ENCODE measurements around the gene USH2A.

USH2A gene

GRCh38 chr1:215606564-215607168 is 816.6 kb downstream of the USH2A start:
- in situ Hi-C loops (cut with HindIII; ENCODE audit: low sequenced_read_pairs): no loop called here
- H3K4me3 ChIP-seq (ENCODE audit: low read depth, low read length): no peak overlapping the region
- TF ChIP-seq CTCF (IDR thresholded peaks at IDR 0.05; ENCODE audit: low read depth, low read length, missing control alignments): no peak
- no peak for DNase-seq (ENCODE audit: low read depth)

GRCh38 chr1:215606036-215606435 is 817.2 kb downstream of the USH2A start:
- in situ Hi-C loops (cut with HindIII; ENCODE audit: low sequenced_read_pairs): no loop called here
- no peak overlapping the region for H3K4me3 ChIP-seq (ENCODE audit: low read depth, low read length)
- DNase-seq (ENCODE audit: low read depth): no peak
- TF ChIP-seq CTCF (IDR thresholded peaks at IDR 0.05; ENCODE audit: low read depth, low read length, missing control alignments): no peak

- in situ Hi-C loops (cut with HindIII; ENCODE audit: low sequenced_read_pairs): no loop called here
- no peak for DNase-seq (ENCODE audit: low read depth)
- H3K4me3 ChIP-seq (ENCODE audit: low read depth, low read length): no peak overlapping the region
- TF ChIP-seq CTCF (IDR thresholded peaks at IDR 0.05; ENCODE audit: low read depth, low read length, missing control alignments): no peak
These were observed 818.1 kb downstream of the USH2A start for GRCh38 chr1:215605011-215605621.

- no peak for TF ChIP-seq CTCF (IDR thresholded peaks at IDR 0.05; ENCODE audit: low read depth, low read length, missing control alignments)
- no peak for DNase-seq (ENCODE audit: low read depth)
- no peak overlapping the region for H3K4me3 ChIP-seq (ENCODE audit: low read depth, low read length)
- in situ Hi-C loops (cut with HindIII; ENCODE audit: low sequenced_read_pairs): no loop called here
These were observed 819.9 kb downstream of the USH2A start for GRCh38 chr1:215603319-215603718.

GRCh38 chr1:215601276-215601675 is 822.0 kb downstream of the USH2A start:
- in situ Hi-C loops (cut with HindIII; ENCODE audit: low sequenced_read_pairs): no loop called here
- no peak for TF ChIP-seq CTCF (IDR thresholded peaks at IDR 0.05; ENCODE audit: low read depth, low read length, missing control alignments)
- no peak overlapping the region for H3K4me3 ChIP-seq (ENCODE audit: low read depth, low read length)
- no peak for DNase-seq (ENCODE audit: low read depth)

GRCh38 chr1:215600867-215601266 is 822.4 kb downstream of the USH2A start:
- H3K4me3 ChIP-seq (ENCODE audit: low read depth, low read length): no peak overlapping the region
- no peak for DNase-seq (ENCODE audit: low read depth)
- in situ Hi-C loops (cut with HindIII; ENCODE audit: low sequenced_read_pairs): no loop called here
- no peak for TF ChIP-seq CTCF (IDR thresholded peaks at IDR 0.05; ENCODE audit: low read depth, low read length, missing control alignments)
